OCI-LY3 (cell line): Measurements from ENCODE around the gene GRIP1.

Source experiments
- EZH2phosphoT487 ChIP-seq: fragments of 200-600 bp; shearing (Covaris generic); IDR thresholded peaks from 2 replicates; pipeline ENCODE4 v1.6.1; 2018; ENCODE audit warnings: antibody characterized with exemption, mixed run types, low read depth
- TF ChIP-seq, protein P1 (sequence below): fragments of 200-600, 300-600 bp; sonication (generic); IDR thresholded peaks from 2 replicates; pipeline ENCODE4 v1.5.1; 2014; ENCODE audit warnings: antibody characterized with exemption, low read length, low read depth

DNA sequence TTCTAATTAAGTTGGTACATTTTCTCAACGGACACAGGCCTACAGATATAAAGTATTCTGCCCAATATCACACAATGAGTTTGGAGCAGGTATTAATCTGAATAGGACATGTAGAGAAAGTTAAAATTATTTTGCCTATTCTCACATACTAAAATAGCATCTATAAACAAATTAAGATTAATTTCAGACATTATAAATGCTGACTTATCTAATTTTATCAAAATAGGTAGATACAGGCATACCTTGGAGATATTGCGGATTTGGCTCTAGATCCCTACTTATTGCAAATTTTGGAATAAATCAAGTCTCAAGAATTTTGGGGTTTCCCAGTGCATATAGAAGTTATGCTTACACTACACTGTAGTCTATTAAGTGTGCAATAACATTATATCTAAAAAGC, 41.0 kb upstream of the GRIP1 start:
- TF ChIP-seq, protein P1, sequence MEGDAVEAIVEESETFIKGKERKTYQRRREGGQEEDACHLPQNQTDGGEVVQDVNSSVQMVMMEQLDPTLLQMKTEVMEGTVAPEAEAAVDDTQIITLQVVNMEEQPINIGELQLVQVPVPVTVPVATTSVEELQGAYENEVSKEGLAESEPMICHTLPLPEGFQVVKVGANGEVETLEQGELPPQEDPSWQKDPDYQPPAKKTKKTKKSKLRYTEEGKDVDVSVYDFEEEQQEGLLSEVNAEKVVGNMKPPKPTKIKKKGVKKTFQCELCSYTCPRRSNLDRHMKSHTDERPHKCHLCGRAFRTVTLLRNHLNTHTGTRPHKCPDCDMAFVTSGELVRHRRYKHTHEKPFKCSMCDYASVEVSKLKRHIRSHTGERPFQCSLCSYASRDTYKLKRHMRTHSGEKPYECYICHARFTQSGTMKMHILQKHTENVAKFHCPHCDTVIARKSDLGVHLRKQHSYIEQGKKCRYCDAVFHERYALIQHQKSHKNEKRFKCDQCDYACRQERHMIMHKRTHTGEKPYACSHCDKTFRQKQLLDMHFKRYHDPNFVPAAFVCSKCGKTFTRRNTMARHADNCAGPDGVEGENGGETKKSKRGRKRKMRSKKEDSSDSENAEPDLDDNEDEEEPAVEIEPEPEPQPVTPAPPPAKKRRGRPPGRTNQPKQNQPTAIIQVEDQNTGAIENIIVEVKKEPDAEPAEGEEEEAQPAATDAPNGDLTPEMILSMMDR = no peak
- no peak for TF ChIP-seq EZH2phosphoT487
